ENCODE results near the gene SNRPA. TPM values are rescaled to one million over a fixed set of nuclear protein-coding genes. Genes with fewer than 3 reads are reported as not detected.
A peak's percentile ranks its signal among the peaks of the same experiment; 100 is the strongest.

Gene SNRPA
- total and polyA plus RNA-seq, 2 donors (not counting 1 experiment from before 2014, with no cell fraction given): 92.0 to 147 TPM

GRCh38 chr19:40778706-40779284, 27.8 kb downstream of the SNRPA start:
- ATAC-seq (ENCODE audit: low read depth): no peak
- Histone ChIP-seq H3K79me2 (ENCODE audit: control insufficient read depth, insufficient read depth, low read length) (peaks cover 43% of the 10 kb centered on the region), H3K4me1 (ENCODE audit: control insufficient read depth in 2 of 2, insufficient read depth in 2 of 2, low read length in 2 of 2) (peaks cover 42 to 57% of the 10 kb centered on the region in 2 donors), H3K27me3 (replicated peaks in 1 of 4; ENCODE audit: control extremely low read depth in 1 of 4, control insufficient read depth in 3 of 4, insufficient read depth in 4 of 4, low read length in 3 of 4) (no peaks in the 10 kb centered on the region), H3K9ac (ENCODE audit: low read length) (peak overlapping the region; percentile 95), H3K27ac (ENCODE audit: low read length in 2 of 2) (peak overlapping the region; percentile 97 to 99), H4K20me1 (ENCODE audit: control insufficient read depth, insufficient read depth, low read length, poor library complexity, severe bottlenecking) (peaks cover 25% of the 10 kb centered on the region), H3K9me3 (ENCODE audit: control extremely low read depth in 1 of 3, control insufficient read depth in 2 of 3, insufficient read depth in 1 of 3, low read length in 2 of 3) (peaks cover 0 to 5% (median 0%) of the 10 kb centered on the region in 3 donors), H3K4me2 (replicated peaks; ENCODE audit: low read depth, low read length, poor library complexity, severe bottlenecking) (peak overlapping the region; percentile 89), H3K36me3 (replicated peaks in 1 of 2; ENCODE audit: control extremely low read depth in 1 of 2, control insufficient read depth in 1 of 2, extremely low read depth in 1 of 2, insufficient read depth in 2 of 2, low read length in 1 of 2) (peaks cover 0 to 22% of the 10 kb centered on the region in 2 experiments), H2AFZ (ENCODE audit: insufficient read depth, low read depth, low read length, poor library complexity, severe bottlenecking) (peak overlapping the region; percentile 72), H3K4me3 (ENCODE audit: control extremely low read depth in 1 of 5, extremely low read depth in 1 of 5, insufficient read depth in 1 of 5, low read depth in 2 of 5, low read length in 4 of 5) (peak overlapping the region; percentile 67 to 91 (median 81))
- ChIA-PET CTCF (interaction anchor here (1.0 to 5.2 kb wide), 10 partner anchors 11 to 144 kb away, joined by 4 to 48 read pairs (median 19); partner anchors contain the start of genes ACTMAP, COQ8B, EGLN2 and ITPKC), POLR2A (interaction anchor here (0.6 to 4.6 kb wide), 20 partner anchors 8 to 1480 kb away, joined by 3 to 99 read pairs (median 8); partner anchors contain the start of genes ACTMAP, B9D2, COQ8B and EGLN2)
- DNase-seq: no peak
- 14% methylated on average over 6 of the region's 7 CpGs for WGBS (ENCODE audit: insufficient coverage)
- TF ChIP-seq CTCF (IDR thresholded peaks at IDR 0.05) (no peak), EZH2 (IDR thresholded peaks at IDR 0.05; ENCODE audit: borderline replicate concordance, insufficient read depth, low read depth, low read length, poor library complexity, severe bottlenecking) (no peak)
- H3K4me1 Mint-ChIP-seq: peaks cover 65% of the 10 kb centered on the region
- no peaks in the 10 kb centered on the region for H3K27me3 Mint-ChIP-seq
- peak overlapping the region; percentile 99 for H3K4me3 Mint-ChIP-seq
- peak overlapping the region; percentile 99 for H3K27ac Mint-ChIP-seq
- intact Hi-C loops (cut with micrococcal nuclease): loop anchor here (1.0 to 5.0 kb wide), 6 partner anchors 20 to 1366 kb away; partner anchors contain the start of genes NUMBL, PLEKHG2 and SERTAD3
- H3K9me3 Mint-ChIP-seq (ENCODE audit: insufficient read depth): no peaks in the 10 kb centered on the region

- Mint-ChIP-seq H3K4me1 (peaks cover 51% of the 10 kb centered on the region), H3K27me3 (no peaks in the 10 kb centered on the region), H3K4me3 (no peak overlapping the region), H3K27ac (peak overlapping the region; percentile 21), H3K9me3 (ENCODE audit: insufficient read depth) (no peaks in the 10 kb centered on the region)
- peaks cover 28 to 40% of the 10 kb centered on the region in 2 donors for H3K4me1 ChIP-seq (ENCODE audit: control insufficient read depth in 2 of 2, insufficient read depth in 2 of 2, low read length in 2 of 2)
- DNase-seq (no peak), ATAC-seq (ENCODE audit: low read depth) (no peak)
- peaks cover 25% of the 10 kb centered on the region for H4K20me1 ChIP-seq (ENCODE audit: control insufficient read depth, insufficient read depth, low read length, poor library complexity, severe bottlenecking)
- ChIA-PET POLR2A (no interaction called here), CTCF (interaction anchor here (5.2 kb wide), 1 partner anchor 17 kb away, joined by 48 read pairs; the partner anchor contains the start of gene EGLN2)
- H2AFZ ChIP-seq (ENCODE audit: insufficient read depth, low read depth, low read length, poor library complexity, severe bottlenecking): no peak overlapping the region
- H3K79me2 ChIP-seq (ENCODE audit: control insufficient read depth, insufficient read depth, low read length): peaks cover 49% of the 10 kb centered on the region
- TF ChIP-seq EZH2 (IDR thresholded peaks at IDR 0.05; ENCODE audit: borderline replicate concordance, insufficient read depth, low read depth, low read length, poor library complexity, severe bottlenecking) (no peak), CTCF (IDR thresholded peaks at IDR 0.05) (no peak)
- WGBS (ENCODE audit: insufficient coverage): 98% methylated on average over 5 of the region's 5 CpGs
- no peak overlapping the region for H3K9ac ChIP-seq (ENCODE audit: low read length)
- intact Hi-C loops (cut with micrococcal nuclease): no loop called here
- peaks cover 0 to 38% of the 10 kb centered on the region in 2 experiments for H3K36me3 ChIP-seq (replicated peaks in 1 of 2; ENCODE audit: control extremely low read depth in 1 of 2, control insufficient read depth in 1 of 2, extremely low read depth in 1 of 2, insufficient read depth in 2 of 2, low read length in 1 of 2)
- peaks cover 0 to 5% (median 0%) of the 10 kb centered on the region in 3 donors for H3K9me3 ChIP-seq (ENCODE audit: control extremely low read depth in 1 of 3, control insufficient read depth in 2 of 3, insufficient read depth in 1 of 3, low read length in 2 of 3)
- H3K27ac ChIP-seq (ENCODE audit: low read length in 2 of 2): peak overlapping the region in 1 of 2 donors; percentile 34
- H3K4me2 ChIP-seq (replicated peaks; ENCODE audit: low read depth, low read length, poor library complexity, severe bottlenecking): no peak overlapping the region
- H3K4me3 ChIP-seq (ENCODE audit: control extremely low read depth in 1 of 5, extremely low read depth in 1 of 5, insufficient read depth in 1 of 5, low read depth in 2 of 5, low read length in 4 of 5): no peak overlapping the region
- no peaks in the 10 kb centered on the region for H3K27me3 ChIP-seq (replicated peaks in 1 of 4; ENCODE audit: control extremely low read depth in 1 of 4, control insufficient read depth in 3 of 4, insufficient read depth in 4 of 4, low read length in 3 of 4)
These were observed 29.6 kb downstream of the SNRPA start for GRCh38 chr19:40780582-40780981.

Measured in B cell (primary cell).